Psoas muscle (tissue), 8 donors: ENCODE measurements around the gene OR10C1. TPM values are rescaled to one million over a fixed set of nuclear protein-coding genes. Genes with fewer than 3 reads are reported as not detected.

ENCODE experiments used
- ATAC-seq, 4 donors: fragments of 200-7000 bp; cut with Tn5 transposase; one replicate each; pipeline ENCODE4 v1.9.1; 2020; ENCODE audit warnings: moderate library complexity in 3 of 4, mild to moderate bottlenecking in 2 of 4
- DNase-seq, 2 donors: peaks; one replicate each; pipeline ENCODE4 v3.0.0-alpha.2; 2020
- H3K27ac ChIP-seq: fragments of 200-600 bp; one replicate; pipeline ENCODE4 v1.8.0; 2022
- H3K27me3 ChIP-seq, 3 donors: fragments of 200-600 bp in 1 of 3; one replicate each; pipeline versions ENCODE4 v1.6.1 to v1.8.0; 2013 to 2022; ENCODE audit warnings: low read length in 2 of 3, mild to moderate bottlenecking in 2 of 3, moderate library complexity in 1 of 3; ENCODE audit not compliant: insufficient read depth in 3 of 3
- H3K36me3 ChIP-seq, 2 donors: fragments of 200-600 bp in 1 of 2; one replicate each; pipeline versions ENCODE4 v1.6.1 to v1.8.0; 2013 to 2022; ENCODE audit warnings: low read depth in 1 of 2, mild to moderate bottlenecking in 1 of 2, moderate library complexity in 1 of 2; ENCODE audit not compliant: insufficient read depth in 1 of 2
- H3K4me1 ChIP-seq: fragments of 200-600 bp; one replicate; pipeline ENCODE4 v1.8.0; 2022
- H3K4me3 ChIP-seq: fragments of 200-600 bp; one replicate; pipeline ENCODE4 v1.8.0; 2022; ENCODE audit warnings: mild to moderate bottlenecking
- H3K9me3 ChIP-seq: fragments of 200-600 bp; one replicate; pipeline ENCODE4 v1.8.0; 2022
- CTCF ChIP-seq: fragments of 200-600 bp; IDR thresholded peaks from one replicate; pipeline ENCODE4 v1.8.0; 2022; ENCODE audit warnings: antibody characterized with exemption
- WGBS, 3 donors: extraction: QIAGEN DNeasy Blood & Tissue Kit; methylation state at CpG; one replicate each; pipeline versions ENCODE4 v1.1.6 to v1.1.7; 2013; 5-methylcytosine and 5-hydroxymethylcytosine counted together
- intact Hi-C, 2 donors: fragments of 100-400 bp; cut with DNase I; formaldehyde crosslinking; loops; one replicate each; pipeline versions ENCODE4 v1.11.0 to v1.14.2; 2022
- polyA plus RNA-seq, 3 donors: library from polyadenylated mRNA; stranded (reverse); fragments of 200-250 nt; gene quantifications; one replicate each; pipeline ENCODE4 v1.2.3, GENCODE V29; 2013
- total RNA-seq, 4 donors: library from RNA; stranded (reverse); fragmentation: NEBNext Ultra II Directional in 2 of 4; extraction: Animal tissue kit (Norgen Biotek cat#: 25700) in 2 of 4; gene quantifications; one replicate each; pipeline versions ENCODE4 v1.2.1 to v1.2.4, GENCODE V29; 2021 to 2023
- donor health status: healthy with polysubstance abuse.
- donor health status: DM: no; HTN: no; CAD: no; lungs with moderate emphysema.
- donor health status: Bipolar disorder and iron deficiency.
- donor health status: healthy.
- donor health status: DM: yes; HTN: yes; CAD: no.
- donor health status: DM: no; HTN: no; CAD: no.
- donor health status: DM: no; HTN: no; CAD: no.
- donor health status: DM: yes; HTN: yes; CAD: no.

OR10C1 gene
- total and polyA plus RNA-seq, 7 donors, result not detected

- 34 to 63% (median 50%) methylated on average over 2 of the region's 2 CpGs for WGBS, 3 donors
- no peak for TF ChIP-seq CTCF
- Histone ChIP-seq H3K9me3 (no peaks in the 10 kb centered on the region), H3K4me3 (no peak overlapping the region), H3K27me3 (no peaks in the 10 kb centered on the region), H3K36me3 (no peaks in the 10 kb centered on the region), H3K4me1 (no peaks in the 10 kb centered on the region), H3K27ac (no peak overlapping the region)
- ATAC-seq, result no peak
- no peak for DNase-seq
- intact Hi-C loops, result no loop called here
These were observed 35.9 kb downstream of the OR10C1 start for GRCh38 chr6:29474996-29475395.

GRCh38 chr6:29477923-29478450, 38.9 kb downstream of the OR10C1 start:
- WGBS, 3 donors, result 57 to 65% (median 58%) methylated on average over 5 of the region's 5 CpGs
- ATAC-seq (no peak), DNase-seq (no peak)
- Histone ChIP-seq H3K4me1 (no peaks in the 10 kb centered on the region), H3K36me3 (no peaks in the 10 kb centered on the region), H3K27me3 (no peaks in the 10 kb centered on the region), H3K9me3 (no peaks in the 10 kb centered on the region), H3K27ac (no peak overlapping the region), H3K4me3 (no peak overlapping the region)
- intact Hi-C loops, result no loop called here
- TF ChIP-seq CTCF, result no peak

- Histone ChIP-seq H3K4me1 (no peaks in the 10 kb centered on the region), H3K4me3 (no peak overlapping the region), H3K36me3 (no peaks in the 10 kb centered on the region), H3K9me3 (no peaks in the 10 kb centered on the region), H3K27ac (no peak overlapping the region), H3K27me3 (no peaks in the 10 kb centered on the region)
- no peak for TF ChIP-seq CTCF
- no peak for DNase-seq
- intact Hi-C loops, result no loop called here
- ATAC-seq, result no peak
- 55 to 72% (median 70%) methylated on average over 5 of the region's 5 CpGs for WGBS, 3 donors
These were observed 39.6 kb downstream of the OR10C1 start for GRCh38 chr6:29478740-29479139.

- DNase-seq, result no peak
- no peak overlapping the region for H3K27ac ChIP-seq
- no peak for ATAC-seq
- H3K4me1 ChIP-seq, result no peaks in the 10 kb centered on the region
- TF ChIP-seq CTCF, result no peak
- WGBS, 3 donors, result 69 to 77% (median 73%) methylated on average over 2 of the region's 2 CpGs
- H3K9me3 ChIP-seq, result no peaks in the 10 kb centered on the region
- H3K27me3 ChIP-seq, result no peaks in the 10 kb centered on the region
- no peaks in the 10 kb centered on the region for H3K36me3 ChIP-seq
- no peak overlapping the region for H3K4me3 ChIP-seq
- intact Hi-C loops, result no loop called here
These were observed 40.5 kb downstream of the OR10C1 start for GRCh38 chr6:29479560-29479959.

- intact Hi-C loops, result no loop called here
- Histone ChIP-seq H3K36me3 (no peaks in the 10 kb centered on the region), H3K27ac (no peak overlapping the region), H3K4me3 (no peak overlapping the region), H3K27me3 (peaks cover 0 to 2% (median 0%) of the 10 kb centered on the region in 3 donors), H3K4me1 (no peaks in the 10 kb centered on the region), H3K9me3 (no peaks in the 10 kb centered on the region)
- ATAC-seq (no peak), DNase-seq (no peak)
- TF ChIP-seq CTCF, result no peak
- WGBS, 3 donors, result 59 to 78% (median 59%) methylated on average over 3 of the region's 3 CpGs
These were observed 44.1 kb downstream of the OR10C1 start for GRCh38 chr6:29483186-29483585.
